Measurements from ENCODE around the gene KRT7.

KRT7 gene

GRCh38 chr12:52186118-52186840 is 46.8 kb upstream of the KRT7 start:
- no peak for TF ChIP-seq CTCF (IDR thresholded peaks at IDR 0.05)
- Mint-ChIP-seq H3K36me3 (ENCODE audit: low read depth) (no peaks in the 10 kb centered on the region), H3K27ac (no peak overlapping the region), H3K4me3 (no peak overlapping the region), H3K4me1 (peaks cover 44% of the 10 kb centered on the region), H3K9me3 (no peaks in the 10 kb centered on the region), H3K27me3 (ENCODE audit: low read depth, poor library complexity) (peaks cover 9% of the 10 kb centered on the region)
- no peak for DNase-seq

- no peak overlapping the region for H3K4me3 Mint-ChIP-seq
- H3K4me1 Mint-ChIP-seq, result peaks cover 36% of the 10 kb centered on the region
- H3K27ac Mint-ChIP-seq, result no peak overlapping the region
- no peak for TF ChIP-seq CTCF (IDR thresholded peaks at IDR 0.05)
- no peaks in the 10 kb centered on the region for H3K9me3 Mint-ChIP-seq
- no peak for DNase-seq
- H3K27me3 Mint-ChIP-seq (ENCODE audit: low read depth, poor library complexity), result peaks cover 5% of the 10 kb centered on the region
- no peaks in the 10 kb centered on the region for H3K36me3 Mint-ChIP-seq (ENCODE audit: low read depth)
Observed at GRCh38 chr12:52187206-52187605, 45.8 kb upstream of the KRT7 start.

GRCh38 chr12:52187640-52188039 is 45.4 kb upstream of the KRT7 start:
- peaks cover 39% of the 10 kb centered on the region for H3K4me1 Mint-ChIP-seq

GRCh38 chr12:52188658-52189057 is 44.4 kb upstream of the KRT7 start:
- Mint-ChIP-seq H3K9me3 (no peaks in the 10 kb centered on the region), H3K4me1 (peaks cover 40% of the 10 kb centered on the region), H3K36me3 (ENCODE audit: low read depth) (no peaks in the 10 kb centered on the region), H3K27ac (no peak overlapping the region), H3K4me3 (no peak overlapping the region), H3K27me3 (ENCODE audit: low read depth, poor library complexity) (peaks cover 8% of the 10 kb centered on the region)
- no peak for TF ChIP-seq CTCF (IDR thresholded peaks at IDR 0.05)
- no peak for DNase-seq

More at GRCh38 chr12:52187640-52188039, 45.4 kb upstream of the KRT7 start:
- no peak for TF ChIP-seq CTCF (IDR thresholded peaks at IDR 0.05)
- Mint-ChIP-seq H3K36me3 (ENCODE audit: low read depth) (no peaks in the 10 kb centered on the region), H3K9me3 (no peaks in the 10 kb centered on the region), H3K4me3 (no peak overlapping the region), H3K27me3 (ENCODE audit: low read depth, poor library complexity) (peaks cover 9% of the 10 kb centered on the region), H3K27ac (no peak overlapping the region)
- no peak for DNase-seq

- Mint-ChIP-seq H3K4me1 (peaks cover 47% of the 10 kb centered on the region), H3K36me3 (ENCODE audit: low read depth) (no peaks in the 10 kb centered on the region), H3K4me3 (no peak overlapping the region)
Observed at GRCh38 chr12:52189376-52190174, 43.5 kb upstream of the KRT7 start.

More at GRCh38 chr12:52189376-52190174, 43.5 kb upstream of the KRT7 start:
- Mint-ChIP-seq H3K27me3 (ENCODE audit: low read depth, poor library complexity) (peaks cover 6% of the 10 kb centered on the region), H3K27ac (no peak overlapping the region), H3K9me3 (no peaks in the 10 kb centered on the region)
- TF ChIP-seq CTCF (IDR thresholded peaks at IDR 0.05), result no peak
- DNase-seq, result no peak
